A549 treated with CpdA at 1 μM for 4 hours (cell line): ENCODE measurements around the gene NLRP9. TPM values are rescaled to one million over a fixed set of nuclear protein-coding genes. Genes with fewer than 3 reads are reported as not detected.

Experiments
- total RNA-seq: library from RNA; stranded (reverse); fragments of 200-300 nt; extraction: Qiagen RNA extraction; gene quantifications from 5 replicates; pipeline ENCODE4 v1.2.3, GENCODE V29; 2022; ENCODE audit warnings: low read depth

Gene NLRP9
- not detected in 5 replicates for total RNA-seq

DNA sequence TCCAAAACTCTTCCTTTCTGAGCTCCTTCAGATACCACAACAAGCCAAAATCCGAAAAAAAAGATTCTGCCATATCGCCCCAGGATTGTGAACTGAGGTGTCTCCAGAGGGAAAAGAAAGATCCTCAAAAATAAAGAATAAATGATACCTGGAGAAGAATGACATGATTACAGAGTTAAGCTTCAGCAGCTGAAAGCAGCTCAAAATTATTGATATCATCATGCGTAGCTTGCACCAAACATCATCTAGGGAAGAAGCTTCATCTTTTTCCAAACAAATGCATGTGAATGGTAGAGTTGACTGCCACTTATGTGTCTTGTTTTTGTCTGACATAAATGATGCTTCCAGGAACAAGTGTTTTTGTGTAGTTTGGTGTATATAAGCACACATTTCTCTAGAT, at the start of gene NLRP9:
TSS of gene NLRP9 (minus strand) at position 101 of the 400 bp plus-strand sequence. CDS start at position 73, 28 bp downstream.

DNA sequence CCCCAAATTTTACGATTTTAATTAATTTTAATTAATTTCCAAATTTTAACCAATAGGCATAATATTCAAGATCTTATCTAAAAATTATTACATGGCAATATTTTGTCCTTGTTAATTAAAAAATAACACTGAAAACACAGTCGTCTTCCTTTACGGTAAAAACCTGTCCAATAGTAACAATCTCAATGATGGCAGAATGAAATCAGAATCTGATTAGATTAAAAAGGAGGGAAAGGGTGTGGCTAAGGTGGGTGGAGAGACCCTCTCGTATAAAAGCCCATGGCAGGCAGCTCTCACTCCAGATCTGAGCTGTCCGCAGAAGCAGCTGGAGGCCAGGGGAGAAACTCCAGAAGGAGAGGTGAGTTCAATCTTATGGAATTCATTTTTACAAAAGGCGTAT, 30.6 kb upstream of the NLRP9 start, which contains the start of gene RFPL4AL1:
TSS of gene RFPL4AL1 (plus strand) at position 301 of the 400 bp plus-strand sequence. CDS start 2,687 bp downstream, outside the sequence.

DNA sequence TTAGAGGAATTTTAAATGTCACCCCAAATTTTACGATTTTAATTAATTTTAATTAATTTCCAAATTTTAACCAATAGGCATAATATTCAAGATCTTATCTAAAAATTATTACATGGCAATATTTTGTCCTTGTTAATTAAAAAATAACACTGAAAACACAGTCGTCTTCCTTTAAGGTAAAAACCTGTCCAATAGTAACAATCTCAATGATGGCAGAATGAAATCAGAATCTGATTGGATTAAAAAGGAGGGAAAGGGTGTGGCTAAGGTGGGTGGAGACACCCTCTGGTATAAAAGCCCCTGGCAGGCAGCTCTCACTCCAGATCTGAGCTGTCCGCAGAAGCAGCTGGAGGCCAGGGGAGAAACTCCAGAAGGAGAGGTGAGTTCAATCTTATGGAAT, 20.6 kb upstream of the NLRP9 start, which contains the start of gene RFPL4A:
TSS of gene RFPL4A (plus strand) at position 301 of the 400 bp plus-strand sequence. CDS start 2,704 bp downstream, outside the sequence.

GRCh38 chr19:55674841-55675660, 63.2 kb downstream of the NLRP9 start, which contains the start of gene EPN1:
EPN1 (plus strand) TSS chr19:55675226; CDS start chr19:55678628, 3,402 bp downstream.

Other genes with a start within 250 kb of the NLRP9 start
- 0.38 to 1.5 TPM (median 0.61 TPM) in 5 replicates for gene SSC5D, start 250.0 kb downstream of the NLRP9 start, total RNA-seq
- gene SBK2, start 201.3 kb downstream of the NLRP9 start, total RNA-seq: 1.8 to 3.1 TPM (median 2.5 TPM) in 5 replicates
- 1.8 to 2.7 TPM (median 2.3 TPM) in 5 replicates for gene SBK3, start 192.9 kb downstream of the NLRP9 start, total RNA-seq
- gene ZNF579, start 157.6 kb downstream of the NLRP9 start, total RNA-seq: 16.1 to 35.4 TPM (median 25.5 TPM) in 5 replicates
- 17.5 to 27.0 TPM (median 25.5 TPM) in 5 replicates for gene FIZ1, start 138.9 kb downstream of the NLRP9 start, total RNA-seq
- gene ZNF524, start 138.1 kb downstream of the NLRP9 start, total RNA-seq: 14.0 to 19.4 TPM (median 18.4 TPM) in 5 replicates
- gene ZNF865, start 132.8 kb downstream of the NLRP9 start, total RNA-seq: 7.9 to 14.8 TPM (median 13.3 TPM) in 5 replicates
- 5.4 to 6.6 TPM (median 6.3 TPM) in 5 replicates for gene ZNF784, start 113.8 kb downstream of the NLRP9 start, total RNA-seq
- 26.5 to 52.4 TPM (median 49.1 TPM) in 5 replicates for gene ZNF580, start 97.4 kb downstream of the NLRP9 start, total RNA-seq
- 37.0 to 52.7 TPM (median 49.4 TPM) in 5 replicates for gene ZNF581, start 94.8 kb downstream of the NLRP9 start, total RNA-seq
- 12.2 to 19.1 TPM (median 18.1 TPM) in 5 replicates for gene CCDC106, start 90.2 kb downstream of the NLRP9 start, total RNA-seq
- gene U2AF2, start 83.4 kb downstream of the NLRP9 start, total RNA-seq: 266 to 326 TPM (median 309 TPM) in 5 replicates
- gene EPN1, start 63.2 kb downstream of the NLRP9 start, total RNA-seq: 126 to 209 TPM (median 205 TPM) in 5 replicates
- gene RFPL4A, start 20.7 kb upstream of the NLRP9 start, total RNA-seq: 0.37 to 0.58 TPM (median 0.42 TPM) in 5 replicates
- not detected in 5 replicates for gene RFPL4AL1, start 30.7 kb upstream of the NLRP9 start, total RNA-seq
- 0.01 to 0.06 TPM (median 0.06 TPM) in 3 of 5 replicates, not detected in the others for gene NLRP11, start 93.6 kb upstream of the NLRP9 start, total RNA-seq
- not detected in 5 replicates for gene NLRP4, start 98.1 kb upstream of the NLRP9 start, total RNA-seq
- gene NLRP13, start 193.9 kb upstream of the NLRP9 start, total RNA-seq: not detected in 5 replicates
- gene NLRP8, start 209.4 kb upstream of the NLRP9 start, total RNA-seq: not detected in 5 replicates
- gene NLRP5, start 248.4 kb upstream of the NLRP9 start, total RNA-seq: not detected in 5 replicates